HG03521 (cell line): Measurements from ENCODE around the gene SLC27A1.
"Not testable (repeated sequence)": the region's sequence is repeated elsewhere in the genome, so short reads cannot be mapped to it uniquely, and the experiment has no call there.

Source experiments
- ATAC-seq: cut with Tn5 transposase; IDR thresholded peaks from one replicate; pipeline ENCODE4 v1.9.1; 2021; ENCODE audit warnings: mild to moderate bottlenecking, moderate library complexity; ENCODE audit not compliant: unreplicated experiment

SLC27A1 gene

GRCh38 chr19:17484520-17485185, 14.3 kb downstream of the SLC27A1 start:
- no peak for ATAC-seq

- ATAC-seq = no peak
Measured at GRCh38 chr19:17486545-17487240, 16.4 kb downstream of the SLC27A1 start.

- ATAC-seq = no peak
Measured at GRCh38 chr19:17487284-17488121, 17.2 kb downstream of the SLC27A1 start.

GRCh38 chr19:17488593-17489391, 18.5 kb downstream of the SLC27A1 start:
- ATAC-seq = no peak

GRCh38 chr19:17489392-17490030, 19.2 kb downstream of the SLC27A1 start:
- ATAC-seq = no peak

- no peak for ATAC-seq
Measured at GRCh38 chr19:17490411-17490810, 20.1 kb downstream of the SLC27A1 start.

- ATAC-seq = no peak
Measured at GRCh38 chr19:17491287-17491686, 21.0 kb downstream of the SLC27A1 start.

GRCh38 chr19:17495639-17496296, 25.4 kb downstream of the SLC27A1 start:
- no peak for ATAC-seq

GRCh38 chr19:17496337-17496997, 26.1 kb downstream of the SLC27A1 start:
- ATAC-seq = peak; percentile 61

GRCh38 chr19:17497149-17497798, 26.9 kb downstream of the SLC27A1 start:
- ATAC-seq = no peak

- not testable (repeated sequence) for ATAC-seq
Measured at GRCh38 chr19:17499025-17499424, 28.7 kb downstream of the SLC27A1 start.

- ATAC-seq = no peak
Measured at GRCh38 chr19:17499648-17500446, 29.5 kb downstream of the SLC27A1 start.

- ATAC-seq = no peak
Measured at GRCh38 chr19:17500447-17501198, 30.3 kb downstream of the SLC27A1 start.

GRCh38 chr19:17503240-17503639, 32.9 kb downstream of the SLC27A1 start:
- ATAC-seq = no peak

GRCh38 chr19:17504030-17504429, 33.7 kb downstream of the SLC27A1 start:
- no peak for ATAC-seq

- ATAC-seq = no peak
Measured at GRCh38 chr19:17504456-17504855, 34.1 kb downstream of the SLC27A1 start.

- no peak for ATAC-seq
Measured at GRCh38 chr19:17505223-17505622, 34.9 kb downstream of the SLC27A1 start.
